SK-N-MC (cell line): ENCODE results near the gene PYM1.

ENCODE experiments used
- EZH2 ChIP-seq: fragments of 200-600 bp; sonication (generic); IDR thresholded peaks from one replicate; pipeline ENCODE4 v1.6.1; 2017; ENCODE audit warnings: antibody characterized with exemption
- POLR2AphosphoS5 ChIP-seq: IDR thresholded peaks from 2 replicates; pipeline ENCODE4 v1.6.1; 2012; ENCODE audit warnings: mild to moderate bottlenecking, low read depth, low read length, borderline replicate concordance

DNA sequence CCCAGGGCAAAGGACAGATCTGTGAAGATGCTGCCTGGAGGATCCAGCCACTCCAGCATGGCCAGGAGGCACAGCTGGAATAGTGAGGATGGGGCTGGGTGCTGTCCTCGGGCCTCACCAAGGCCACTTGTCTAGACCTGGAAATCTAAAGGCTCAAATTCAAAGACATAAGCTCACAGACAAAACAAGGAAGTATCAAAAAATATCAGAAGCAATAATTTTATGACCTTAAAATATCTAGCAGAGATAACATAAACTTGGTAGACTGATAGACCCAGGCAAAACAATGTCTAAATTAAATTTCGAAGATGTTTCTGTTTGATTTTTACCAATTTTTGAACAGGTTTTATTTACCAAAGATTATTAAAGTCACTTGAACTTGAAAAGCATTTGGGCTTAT is 62.4 kb downstream of the PYM1 start:
- TF ChIP-seq EZH2, result no peak
- TF ChIP-seq POLR2AphosphoS5, result no peak
